HG03439 (cell line): ENCODE data around the gene EFHC2.

Experiments used
- ATAC-seq: cut with Tn5 transposase; IDR thresholded peaks from one replicate; pipeline ENCODE4 v1.9.1; 2021; ENCODE audit warnings: mild to moderate bottlenecking, moderate library complexity; ENCODE audit not compliant: unreplicated experiment

Gene EFHC2

GRCh38 chrX:44157283-44157682, 186.2 kb downstream of the EFHC2 start:
- no peak for ATAC-seq

- no peak for ATAC-seq
Measured at GRCh38 chrX:44156726-44157125, 186.7 kb downstream of the EFHC2 start.

- no peak for ATAC-seq
Measured at GRCh38 chrX:44155126-44155525, 188.3 kb downstream of the EFHC2 start.

- no peak for ATAC-seq
Measured at GRCh38 chrX:44152852-44153251, 190.6 kb downstream of the EFHC2 start.

- no peak for ATAC-seq
Measured at GRCh38 chrX:44147130-44147529, 196.3 kb downstream of the EFHC2 start.

- no peak for ATAC-seq
Measured at GRCh38 chrX:44144177-44144945, 199.1 kb downstream of the EFHC2 start.

GRCh38 chrX:44143061-44143602, 200.3 kb downstream of the EFHC2 start:
- no peak for ATAC-seq

GRCh38 chrX:44130189-44130588, 213.3 kb downstream of the EFHC2 start:
- no peak for ATAC-seq

- no peak for ATAC-seq
Measured at GRCh38 chrX:44113337-44113736, 230.1 kb downstream of the EFHC2 start.

- no peak for ATAC-seq
Measured at GRCh38 chrX:44106864-44107263, 236.6 kb downstream of the EFHC2 start.

- no peak for ATAC-seq
Measured at GRCh38 chrX:44105228-44105913, 238.1 kb downstream of the EFHC2 start.

- ATAC-seq = no peak
Measured at GRCh38 chrX:44104699-44105098, 238.8 kb downstream of the EFHC2 start.

- ATAC-seq = no peak
Measured at GRCh38 chrX:44101281-44101680, 242.2 kb downstream of the EFHC2 start.

GRCh38 chrX:44099366-44099765, 244.1 kb downstream of the EFHC2 start:
- no peak for ATAC-seq
